Endothelial cell of umbilical vein (primary cell): ENCODE measurements around the gene ZFAND6. TPM values are rescaled to one million over a fixed set of nuclear protein-coding genes. Genes with fewer than 3 reads are reported as not detected.

Experiments
- BruUV-seq: library from RNA; stranded (reverse); fragments of 400-500 nt; replicated peaks from 2 replicates; lab custom pipeline; 2021; lab: Mats Ljungman, UMichigan
- CTCF ChIA-PET: fragments of 300-600, 350-600 bp; sonication (Branson Sonifier 250); formaldehyde crosslinking; loops from one replicate; lab custom pipeline; 2021; ENCODE audit warnings: antibody characterized with exemption, inconsistent platforms; lab: Charles Lee
- POLR2A ChIA-PET: fragments of 300-600, 350-600 bp; sonication (Branson Sonifier 250); formaldehyde crosslinking; loops from one replicate; lab custom pipeline; 2021; ENCODE audit warnings: antibody characterized with exemption, inconsistent platforms; lab: Charles Lee
- DNase-seq: peaks from one replicate; pipeline ENCODE4 v3.0.0-alpha.2; 2011; ENCODE audit warnings: low read depth, low spot score
- FAIRE-seq: peaks from 2 replicates; lab custom pipeline; 2011; peaks lifted over from hg19 to GRCh38; lab: Jason Lieb, UNC
- H2AFZ ChIP-seq: 2 replicates; pipeline ENCODE4 v1.6.0; 2012; ENCODE audit warnings: low read depth, low read length, control low read depth, inconsistent platforms
- H3K27ac ChIP-seq: 2 replicates; pipeline ENCODE4 v1.5.1; 2011; ENCODE audit warnings: low read depth, mild to moderate bottlenecking, control low read depth, low read length, moderate library complexity; ENCODE audit not compliant: insufficient read depth
- H3K27me3 ChIP-seq, 2 experiments: 2 replicates each; pipeline versions ENCODE4 v1.6.0 to v1.6.1; 2011; ENCODE audit warnings: low read length in 2 of 2, mixed read lengths in 1 of 2; ENCODE audit not compliant: control insufficient read depth in 2 of 2, insufficient read depth in 2 of 2
- H3K36me3 ChIP-seq, 2 experiments: 2 replicates in 1 of 2; 3 replicates in 1 of 2; pipeline ENCODE4 v1.5.1; 2011; ENCODE audit warnings: low read length in 2 of 2, mild to moderate bottlenecking in 1 of 2, moderate library complexity in 1 of 2; ENCODE audit not compliant: control insufficient read depth in 2 of 2, insufficient read depth in 2 of 2; ENCODE audit errors: extremely low read depth in 1 of 2
- H3K4me1 ChIP-seq: 3 replicates; pipeline ENCODE4 v1.5.1; 2011; ENCODE audit warnings: mild to moderate bottlenecking, low read length; ENCODE audit not compliant: control insufficient read depth, insufficient read depth; ENCODE audit errors: extremely low read depth
- H3K4me2 ChIP-seq: 2 replicates; pipeline ENCODE4 v1.6.1; 2011; ENCODE audit warnings: low read length, control low read depth, mixed read lengths; ENCODE audit not compliant: insufficient read depth
- H3K4me3 ChIP-seq, 3 experiments: fragments of 200-600 bp in 1 of 3; sonication (generic), shearing (Covaris generic) in 1 of 3; replicated peaks in 1 of 3; 2 replicates each; pipeline ENCODE4 v1.5.1; 2011 to 2016; ENCODE audit warnings: control low read depth in 3 of 3, low read length in 3 of 3, mild to moderate bottlenecking in 2 of 3, inconsistent platforms in 1 of 3, low read depth in 1 of 3, moderate library complexity in 1 of 3; ENCODE audit not compliant: insufficient read depth in 1 of 3
- H3K79me2 ChIP-seq: 2 replicates; pipeline ENCODE4 v1.6.0; 2012; ENCODE audit warnings: low read length, inconsistent platforms; ENCODE audit not compliant: control insufficient read depth, insufficient read depth
- H3K9ac ChIP-seq: replicated peaks from 2 replicates; pipeline ENCODE3; 2011; ENCODE audit warnings: low read length, control low read depth; ENCODE audit not compliant: insufficient read depth; ENCODE audit errors: extremely low read depth
- H3K9me1 ChIP-seq: replicated peaks from 3 replicates; pipeline ENCODE4 v1.6.0; 2011; ENCODE audit warnings: mild to moderate bottlenecking, low read length; ENCODE audit not compliant: control insufficient read depth, insufficient read depth; ENCODE audit errors: extremely low read depth
- H3K9me3 ChIP-seq: replicated peaks from 2 replicates; pipeline ENCODE4 v1.5.1; 2012; ENCODE audit warnings: low read length, inconsistent platforms; ENCODE audit not compliant: control insufficient read depth, insufficient read depth
- H4K20me1 ChIP-seq: replicated peaks from 2 replicates; pipeline ENCODE3; 2011; ENCODE audit warnings: mild to moderate bottlenecking, low read length; ENCODE audit not compliant: control insufficient read depth, insufficient read depth; ENCODE audit errors: extremely low read depth
- EZH2 ChIP-seq: IDR thresholded peaks from 2 replicates; pipeline ENCODE4 v1.6.1; 2012; ENCODE audit warnings: borderline replicate concordance, low read depth, mild to moderate bottlenecking, moderate library complexity, low read length, inconsistent platforms; ENCODE audit not compliant: severe bottlenecking
- FOS ChIP-seq: IDR thresholded peaks from 2 replicates; pipeline ENCODE4 v1.6.1; 2011; ENCODE audit warnings: mild to moderate bottlenecking, low read length, moderate library complexity, borderline replicate concordance; ENCODE audit not compliant: insufficient read depth
- GATA2 ChIP-seq: IDR thresholded peaks from 2 replicates; pipeline ENCODE4 v1.7.0; 2011; ENCODE audit warnings: low read depth, mild to moderate bottlenecking, moderate library complexity, mixed read lengths, low read length; ENCODE audit not compliant: insufficient read length, insufficient read depth
- JUN ChIP-seq: IDR thresholded peaks from 2 replicates; pipeline ENCODE4 v1.6.1; 2011; ENCODE audit warnings: borderline replicate concordance, low read depth; ENCODE audit not compliant: insufficient read length, insufficient read depth
- MYC ChIP-seq: IDR thresholded peaks from one replicate; pipeline ENCODE4 v1.6.1; 2011; ENCODE audit warnings: mild to moderate bottlenecking, low read depth, low read length
- POLR2A ChIP-seq: IDR thresholded peaks from 2 replicates; pipeline ENCODE4 v1.6.1; 2012; ENCODE audit warnings: low read depth, mild to moderate bottlenecking, control low read depth, low read length
- POLR2AphosphoS5 ChIP-seq: IDR thresholded peaks from 2 replicates; pipeline ENCODE4 v1.6.1; 2012; ENCODE audit warnings: low read depth, mild to moderate bottlenecking, control low read depth, low read length, moderate library complexity; ENCODE audit not compliant: insufficient read depth
- dilution Hi-C: fragments of 300-500 bp; cut with MboI; formaldehyde crosslinking; loops from one replicate; pipeline ENCODE4 v1.15.0; 2019; ENCODE audit warnings: low sequenced_read_pairs; ENCODE audit not compliant: extremely low pct_ligation_motif_present
- intact Hi-C: fragments of 100-400 bp; cut with micrococcal nuclease; formaldehyde crosslinking; loops from one replicate; pipeline ENCODE4 v1.10.0; 2022
- polyA plus RNA-seq, 4 experiments: library from polyadenylated mRNA; depleted of rRNA in 3 of 4; stranded (reverse) in 3 of 4; unstranded in 1 of 4; fragments of >200 nt; gene quantifications; 2 replicates each; pipeline versions ENCODE4 v1.2.1 to v1.2.3, GENCODE V29; 2011 to 2012; ENCODE audit warnings: missing spikeins in 1 of 4
- total RNA-seq: library from RNA; stranded (reverse); gene quantifications from 2 replicates; pipeline ENCODE4 v1.2.3, GENCODE V29; 2021
- TF ChIP-seq, protein P1 (sequence below), 2 donors: IDR thresholded peaks; 1 replicate in 1 of 2; 2 replicates in 1 of 2; pipeline ENCODE4 v1.5.1; 2011; ENCODE audit warnings: low read length in 2 of 2, mild to moderate bottlenecking in 2 of 2, moderate library complexity in 2 of 2, control low read depth in 1 of 2, inconsistent platforms in 1 of 2, low read depth in 1 of 2; ENCODE audit not compliant: insufficient read depth in 1 of 2; ENCODE audit errors: extremely low read depth in 1 of 2
- TF ChIP-seq, protein P2 (sequence below): IDR thresholded peaks from 2 replicates; pipeline ENCODE4 v1.6.1; 2011; ENCODE audit not compliant: insufficient read depth, insufficient read length

The ZFAND6 gene
- total and polyA plus RNA-seq, 2 donors (not counting 3 experiments of a cell fraction or from before 2014, with no cell fraction given), result 50.3 to 97.9 TPM

GRCh38 chr15:80179935-80180334 is 120.5 kb downstream of the ZFAND6 start:
- no peaks in the 10 kb centered on the region for H3K9me3 ChIP-seq
- no peak overlapping the region for H3K4me2 ChIP-seq
- no TSS peak for BruUV-seq
- FAIRE-seq, result no peak
- H3K27me3 ChIP-seq, result no peaks in the 10 kb centered on the region
- H3K4me1 ChIP-seq, result peaks cover 28% of the 10 kb centered on the region
- ChIA-PET CTCF (interaction anchor here (0.8 to 1.2 kb wide), 2 partner anchors 55 to 130 kb away, joined by 3 read pairs; no protein-coding TSS in a partner anchor), POLR2A (interaction anchor here (1.4 kb wide), 1 partner anchor 19 kb away, joined by 4 read pairs; no protein-coding TSS in a partner anchor)
- H2AFZ ChIP-seq, result no peak overlapping the region
- no peaks in the 10 kb centered on the region for H4K20me1 ChIP-seq
- no peak overlapping the region for H3K4me3 ChIP-seq
- intact Hi-C loops, result loop anchor here (1.0 to 10.0 kb wide), 2 partner anchors 147 to 795 kb away; no protein-coding TSS in a partner anchor
- no peaks in the 10 kb centered on the region for H3K79me2 ChIP-seq
- TF ChIP-seq POLR2A, result no peak
- no peak for TF ChIP-seq MYC
- TF ChIP-seq, protein P1, sequence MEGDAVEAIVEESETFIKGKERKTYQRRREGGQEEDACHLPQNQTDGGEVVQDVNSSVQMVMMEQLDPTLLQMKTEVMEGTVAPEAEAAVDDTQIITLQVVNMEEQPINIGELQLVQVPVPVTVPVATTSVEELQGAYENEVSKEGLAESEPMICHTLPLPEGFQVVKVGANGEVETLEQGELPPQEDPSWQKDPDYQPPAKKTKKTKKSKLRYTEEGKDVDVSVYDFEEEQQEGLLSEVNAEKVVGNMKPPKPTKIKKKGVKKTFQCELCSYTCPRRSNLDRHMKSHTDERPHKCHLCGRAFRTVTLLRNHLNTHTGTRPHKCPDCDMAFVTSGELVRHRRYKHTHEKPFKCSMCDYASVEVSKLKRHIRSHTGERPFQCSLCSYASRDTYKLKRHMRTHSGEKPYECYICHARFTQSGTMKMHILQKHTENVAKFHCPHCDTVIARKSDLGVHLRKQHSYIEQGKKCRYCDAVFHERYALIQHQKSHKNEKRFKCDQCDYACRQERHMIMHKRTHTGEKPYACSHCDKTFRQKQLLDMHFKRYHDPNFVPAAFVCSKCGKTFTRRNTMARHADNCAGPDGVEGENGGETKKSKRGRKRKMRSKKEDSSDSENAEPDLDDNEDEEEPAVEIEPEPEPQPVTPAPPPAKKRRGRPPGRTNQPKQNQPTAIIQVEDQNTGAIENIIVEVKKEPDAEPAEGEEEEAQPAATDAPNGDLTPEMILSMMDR (IDR thresholded peaks at IDR 0.05; ENCODE audit: extremely low read depth in 1 of 2, insufficient read depth in 1 of 2, low read depth in 1 of 2, low read length in 2 of 2), result no peak
- no peak for TF ChIP-seq GATA2
- no peak for TF ChIP-seq FOS
- TF ChIP-seq POLR2AphosphoS5, result no peak
- no peak for TF ChIP-seq EZH2
- TF ChIP-seq, protein P2, sequence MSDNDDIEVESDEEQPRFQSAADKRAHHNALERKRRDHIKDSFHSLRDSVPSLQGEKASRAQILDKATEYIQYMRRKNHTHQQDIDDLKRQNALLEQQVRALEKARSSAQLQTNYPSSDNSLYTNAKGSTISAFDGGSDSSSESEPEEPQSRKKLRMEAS, result no peak
- no peak for TF ChIP-seq JUN
- no peak overlapping the region for H3K9ac ChIP-seq
- no peaks in the 10 kb centered on the region for H3K36me3 ChIP-seq
- no peak for DNase-seq
- no peaks in the 10 kb centered on the region for H3K9me1 ChIP-seq
- dilution Hi-C loops, result no loop called here
- H3K27ac ChIP-seq, result no peak overlapping the region
